SU-DHL-6 (cell line): ENCODE data around the gene TTYH3.
"Not testable (repeated sequence)": the region's sequence is repeated elsewhere in the genome, so short reads cannot be mapped to it uniquely, and the experiment has no call there.

Experiments
- H2AFZ ChIP-seq: fragments of 200-600 bp; sonication (generic); 2 replicates; pipeline ENCODE4 v1.6.1; 2014; ENCODE audit warnings: low read depth, mild to moderate bottlenecking, moderate library complexity, mixed read lengths, antibody characterized with exemption, low read length; ENCODE audit not compliant: severe bottlenecking
- H3F3A ChIP-seq: fragments of 200-600 bp; shearing (Covaris generic); 2 replicates; pipeline ENCODE4 v1.6.0; 2016; ENCODE audit warnings: antibody characterized with exemption, mild to moderate bottlenecking; ENCODE audit not compliant: insufficient read depth
- H3K27ac ChIP-seq: fragments of 200-600 bp; sonication (generic); 2 replicates; pipeline ENCODE4 v1.5.1; 2016; ENCODE audit warnings: low read depth, mild to moderate bottlenecking, low read length, moderate library complexity, mixed read lengths
- H3K27me3 ChIP-seq: fragments of 200-600 bp; sonication (generic), shearing (Covaris generic); 2 replicates; pipeline ENCODE4 v1.6.0; 2014; ENCODE audit warnings: mild to moderate bottlenecking, low read length
- H3K36me3 ChIP-seq: fragments of 200-600 bp; sonication (generic); 2 replicates; pipeline ENCODE4 v1.6.1; 2014; ENCODE audit warnings: mild to moderate bottlenecking, low read length, mixed read lengths
- H3K4me2 ChIP-seq: fragments of 300-600, 200-600 bp; shearing (Covaris generic), sonication (generic); 2 replicates; pipeline ENCODE4 v1.6.0; 2014; ENCODE audit warnings: low read length, low read depth, mild to moderate bottlenecking; ENCODE audit not compliant: poor library complexity, severe bottlenecking
- H3K4me3 ChIP-seq: fragments of 200-600 bp; sonication (generic); 2 replicates; pipeline ENCODE4 v1.5.1; 2014; ENCODE audit warnings: antibody characterized with exemption, low read length, mild to moderate bottlenecking, mixed read lengths; ENCODE audit not compliant: insufficient read depth, poor library complexity, severe bottlenecking
- H3K79me2 ChIP-seq: fragments of 200-600 bp; sonication (generic); 2 replicates; pipeline ENCODE4 v1.6.1; 2014; ENCODE audit warnings: mild to moderate bottlenecking, low read length, moderate library complexity; ENCODE audit not compliant: insufficient read depth
- H3K9ac ChIP-seq: fragments of 200-600 bp; sonication (generic); 2 replicates; pipeline ENCODE4 v1.7.0; 2014; ENCODE audit warnings: mild to moderate bottlenecking, low read length
- H3K9me2 ChIP-seq: fragments of 200-600 bp; sonication (generic); replicated peaks from 2 replicates; pipeline ENCODE4 v1.6.1; 2014; ENCODE audit warnings: low read length; ENCODE audit not compliant: insufficient read depth
- H3K9me3 ChIP-seq: fragments of 200-600 bp; sonication (generic); 2 replicates; pipeline ENCODE4 v1.6.1; 2014; ENCODE audit warnings: low read length, mixed read lengths; ENCODE audit not compliant: insufficient read depth
- H4K20me1 ChIP-seq: fragments of 200-600 bp; sonication (generic); 2 replicates; pipeline ENCODE4 v1.6.1; 2014; ENCODE audit warnings: low read depth, mild to moderate bottlenecking, antibody characterized with exemption, low read length, moderate library complexity, mixed read lengths
- CTCF ChIP-seq: fragments of 200-600 bp; sonication (generic); IDR thresholded peaks from one replicate; pipeline ENCODE4 v1.5.1; 2017; ENCODE audit warnings: antibody characterized with exemption, mild to moderate bottlenecking, low read length, moderate library complexity; ENCODE audit not compliant: insufficient read depth, poor library complexity, severe bottlenecking
- EZH2phosphoT487 ChIP-seq: fragments of 200-600 bp; sonication (generic), shearing (Covaris generic); conservative IDR thresholded peaks from 2 replicates; pipeline ENCODE4 v1.6.1; 2018; ENCODE audit warnings: mild to moderate bottlenecking, antibody characterized with exemption, low read length, moderate library complexity, mixed read lengths

Gene TTYH3

DNA sequence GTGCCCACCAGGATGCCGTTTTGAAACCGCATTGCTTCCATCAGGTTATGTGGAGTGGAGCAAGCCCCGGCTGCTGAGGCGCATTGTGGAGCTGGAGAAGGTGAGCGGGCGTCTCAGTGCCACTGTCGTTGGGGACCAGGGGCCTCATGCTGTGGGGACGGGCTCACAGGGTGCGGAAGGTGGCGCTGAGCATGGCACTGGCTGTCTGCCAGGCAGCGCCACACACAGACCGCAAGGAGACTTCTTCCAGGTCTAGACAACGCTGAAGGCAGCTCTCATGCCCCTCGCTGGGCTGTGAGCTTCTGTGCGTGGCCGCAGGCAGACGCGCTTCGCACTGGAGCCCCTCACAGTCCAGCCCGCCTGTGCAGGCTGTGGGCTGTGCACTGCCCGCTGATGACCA is 44.0 kb upstream of the TTYH3 start:
- Histone ChIP-seq H3K4me2 (no peak overlapping the region), H3K4me3 (no peak overlapping the region), H3K9me2 (no peaks in the 10 kb centered on the region), H3K9ac (no peak overlapping the region), H4K20me1 (no peaks in the 10 kb centered on the region), H3F3A (no peaks in the 10 kb centered on the region), H3K79me2 (no peaks in the 10 kb centered on the region), H3K27ac (no peak overlapping the region), H3K27me3 (no peaks in the 10 kb centered on the region), H2AFZ (no peak overlapping the region), H3K36me3 (no peaks in the 10 kb centered on the region), H3K9me3 (no peaks in the 10 kb centered on the region)
- TF ChIP-seq CTCF (no peak), EZH2phosphoT487 (no peak)

GRCh38 chr7:2589341-2589740 is 42.4 kb upstream of the TTYH3 start:
- no peak overlapping the region for H3K27ac ChIP-seq
- no peak overlapping the region for H3K4me3 ChIP-seq
- H3F3A ChIP-seq, result no peaks in the 10 kb centered on the region
- no peak overlapping the region for H3K9ac ChIP-seq
- no peaks in the 10 kb centered on the region for H3K27me3 ChIP-seq
- TF ChIP-seq CTCF (no peak), EZH2phosphoT487 (no peak)
- no peaks in the 10 kb centered on the region for H3K79me2 ChIP-seq
- H2AFZ ChIP-seq, result no peak overlapping the region
- H3K36me3 ChIP-seq, result no peaks in the 10 kb centered on the region
- no peak overlapping the region for H3K4me2 ChIP-seq
- no peaks in the 10 kb centered on the region for H4K20me1 ChIP-seq
- no peaks in the 10 kb centered on the region for H3K9me3 ChIP-seq
- H3K9me2 ChIP-seq, result no peaks in the 10 kb centered on the region

DNA sequence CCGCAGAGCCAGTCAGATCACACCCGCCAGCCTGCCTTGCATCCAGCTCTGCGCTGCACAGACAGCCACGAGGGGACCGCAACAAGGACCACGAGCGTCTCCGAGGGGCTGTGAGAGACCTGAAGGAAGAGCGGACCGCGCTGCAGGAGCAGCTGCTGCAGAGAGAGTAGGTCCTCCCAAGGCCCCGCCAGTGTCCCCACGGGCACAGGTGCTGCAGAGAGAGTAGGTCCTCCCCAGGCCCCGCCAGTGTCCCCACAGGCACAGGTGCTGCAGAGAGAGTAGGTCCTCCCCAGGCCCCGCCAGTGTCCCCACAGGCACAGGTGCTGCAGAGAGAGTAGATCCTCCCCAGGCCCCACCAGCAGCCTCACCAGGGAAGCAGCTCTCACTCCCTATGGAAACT is 41.8 kb upstream of the TTYH3 start:
- H3K9me3 ChIP-seq, H3K79me2 ChIP-seq, H3K4me3 ChIP-seq, H3F3A ChIP-seq, H3K36me3 ChIP-seq, H3K9me2 ChIP-seq, H3K9ac ChIP-seq, H3K27ac ChIP-seq, H3K4me2 ChIP-seq, H3K27me3 ChIP-seq, H4K20me1 ChIP-seq, H2AFZ ChIP-seq: not testable (repeated sequence)

GRCh38 chr7:2592375-2592865 is 39.4 kb upstream of the TTYH3 start:
- H3K4me3 ChIP-seq, result no peak overlapping the region
- TF ChIP-seq EZH2phosphoT487, result no peak
- no peak for TF ChIP-seq CTCF
- H3K27me3 ChIP-seq, result no peaks in the 10 kb centered on the region
- H3K9ac ChIP-seq, result no peak overlapping the region
- H3K4me2 ChIP-seq, result no peak overlapping the region
- H3K9me3 ChIP-seq, result no peaks in the 10 kb centered on the region
- no peaks in the 10 kb centered on the region for H3K36me3 ChIP-seq
- H3K9me2 ChIP-seq, result no peaks in the 10 kb centered on the region
- H2AFZ ChIP-seq, result no peak overlapping the region
- no peak overlapping the region for H3K27ac ChIP-seq
- H3F3A ChIP-seq, result no peaks in the 10 kb centered on the region
- H3K79me2 ChIP-seq, result no peaks in the 10 kb centered on the region
- H4K20me1 ChIP-seq, result no peaks in the 10 kb centered on the region
